ENCODE measurements around the gene SLC15A5.

DNA sequence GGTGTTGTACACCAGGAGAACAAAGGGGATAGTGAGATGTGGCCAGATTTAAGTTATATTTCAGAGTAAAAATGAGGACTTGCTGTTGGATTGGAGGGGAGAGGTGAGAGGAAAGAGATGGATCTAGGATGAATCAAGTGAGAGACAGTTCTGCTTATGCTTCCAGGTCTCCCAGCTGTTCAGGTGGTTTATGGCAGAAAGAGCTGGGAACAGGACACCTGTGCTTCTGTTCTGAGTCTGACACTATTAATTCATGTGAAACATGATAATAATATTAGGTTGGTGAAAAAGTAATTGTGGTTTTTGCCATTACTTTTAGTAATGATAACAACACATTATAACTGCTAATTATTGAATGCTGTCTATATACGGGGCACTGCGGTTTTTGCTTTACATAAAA lies 55.7 kb downstream of the SLC15A5 start:
- no peak for TF ChIP-seq MXI1 (IDR thresholded peaks at IDR 0.05; ENCODE audit: borderline replicate concordance, low read depth, low read length)
- no peak for TF ChIP-seq CTCF (conservative IDR thresholded peaks at IDR 0.05; ENCODE audit: low read depth, low read length)

Data from IMR-90 (cell line).